Suprapubic skin (tissue), 4 donors: Measurements from ENCODE around the gene ATP1B1.

Experiments
- EP300 ChIP-seq: sonication (generic); formaldehyde crosslinking; IDR thresholded peaks from one replicate; pipeline ENCODE4 v1.6.1; 2017; ENCODE audit warnings: antibody characterized with exemption
- POLR2A ChIP-seq, 2 donors: fragments of 450-650 bp; IDR thresholded peaks; one replicate each; pipeline ENCODE4 v1.6.1; 2017; ENCODE audit warnings: antibody characterized with exemption in 2 of 2, mild to moderate bottlenecking in 2 of 2, moderate library complexity in 2 of 2
- POLR2AphosphoS5 ChIP-seq, 3 donors: sonication (generic); formaldehyde crosslinking; IDR thresholded peaks; one replicate each; pipeline ENCODE4 v1.6.1; 2017; ENCODE audit warnings: antibody characterized with exemption in 3 of 3
- TF ChIP-seq, protein P1 (sequence below), 2 donors: fragments of 200-600 bp in 1 of 2; fragments of 450-650 bp in 1 of 2; sonication (generic) in 1 of 2; IDR thresholded peaks; one replicate each; pipeline ENCODE4 v1.5.1; 2016 to 2019; ENCODE audit warnings: antibody characterized with exemption in 2 of 2, mild to moderate bottlenecking in 1 of 2, moderate library complexity in 1 of 2

DNA sequence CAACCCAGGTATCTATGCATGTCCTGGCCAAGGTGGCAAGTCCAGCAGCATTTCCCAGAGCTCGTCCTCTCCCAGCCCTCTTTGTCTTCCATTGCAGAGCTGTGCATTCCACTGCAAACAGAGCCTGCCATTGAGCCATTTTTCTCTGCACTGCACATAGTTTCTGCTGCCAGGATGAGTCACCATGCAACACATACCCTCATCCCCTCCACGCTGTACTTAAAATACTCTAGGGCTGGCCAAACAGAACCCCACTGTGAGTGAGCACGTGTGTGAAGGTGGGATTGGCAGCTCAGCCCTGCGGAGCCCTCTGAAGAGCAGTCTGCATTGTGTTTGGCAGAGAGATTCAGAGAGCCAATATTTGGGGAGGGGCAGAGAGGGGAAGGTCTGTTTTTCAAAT is 3.9 kb upstream of the ATP1B1 start:
- TF ChIP-seq POLR2AphosphoS5 (IDR thresholded peaks at IDR 0.05) = no peak
- TF ChIP-seq, protein P1, sequence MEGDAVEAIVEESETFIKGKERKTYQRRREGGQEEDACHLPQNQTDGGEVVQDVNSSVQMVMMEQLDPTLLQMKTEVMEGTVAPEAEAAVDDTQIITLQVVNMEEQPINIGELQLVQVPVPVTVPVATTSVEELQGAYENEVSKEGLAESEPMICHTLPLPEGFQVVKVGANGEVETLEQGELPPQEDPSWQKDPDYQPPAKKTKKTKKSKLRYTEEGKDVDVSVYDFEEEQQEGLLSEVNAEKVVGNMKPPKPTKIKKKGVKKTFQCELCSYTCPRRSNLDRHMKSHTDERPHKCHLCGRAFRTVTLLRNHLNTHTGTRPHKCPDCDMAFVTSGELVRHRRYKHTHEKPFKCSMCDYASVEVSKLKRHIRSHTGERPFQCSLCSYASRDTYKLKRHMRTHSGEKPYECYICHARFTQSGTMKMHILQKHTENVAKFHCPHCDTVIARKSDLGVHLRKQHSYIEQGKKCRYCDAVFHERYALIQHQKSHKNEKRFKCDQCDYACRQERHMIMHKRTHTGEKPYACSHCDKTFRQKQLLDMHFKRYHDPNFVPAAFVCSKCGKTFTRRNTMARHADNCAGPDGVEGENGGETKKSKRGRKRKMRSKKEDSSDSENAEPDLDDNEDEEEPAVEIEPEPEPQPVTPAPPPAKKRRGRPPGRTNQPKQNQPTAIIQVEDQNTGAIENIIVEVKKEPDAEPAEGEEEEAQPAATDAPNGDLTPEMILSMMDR (IDR thresholded peaks at IDR 0.05) = no peak
- no peak for TF ChIP-seq EP300
- TF ChIP-seq POLR2A (IDR thresholded peaks at IDR 0.05) = no peak
